DND-41 (cell line): ENCODE data around the gene ME3.

Experiments used
- ATAC-seq: fragments of 200-7000 bp; cut with Tn5 transposase; 3 replicates; pipeline ENCODE4 v1.9.1; 2021; ENCODE audit warnings: low read depth; ENCODE audit not compliant: insufficient read depth
- DNase-seq: peaks from one replicate; pipeline ENCODE4 v3.0.0-alpha.2; 2020
- H2AFZ ChIP-seq: 2 replicates; pipeline ENCODE4 v1.6.0; 2012; ENCODE audit warnings: low read depth, low read length
- H3K27ac ChIP-seq: 2 replicates; pipeline ENCODE4 v1.5.1; 2012; ENCODE audit warnings: low read length, inconsistent platforms
- H3K27me3 ChIP-seq: fragments of 200-600 bp; sonication (generic); 2 replicates; pipeline ENCODE4 v1.6.0; 2012; ENCODE audit warnings: low read length, mild to moderate bottlenecking, inconsistent platforms; ENCODE audit not compliant: insufficient read depth, poor library complexity
- H3K36me3 ChIP-seq: 2 replicates; pipeline ENCODE4 v1.5.1; 2012; ENCODE audit warnings: low read length, inconsistent platforms; ENCODE audit not compliant: insufficient read depth
- H3K4me1 ChIP-seq: 2 replicates; pipeline ENCODE4 v1.5.1; 2012; ENCODE audit warnings: mild to moderate bottlenecking, low read length; ENCODE audit not compliant: insufficient read depth
- H3K4me2 ChIP-seq: 2 replicates; pipeline ENCODE4 v1.6.0; 2012; ENCODE audit warnings: mild to moderate bottlenecking, moderate library complexity, low read length, inconsistent platforms; ENCODE audit not compliant: insufficient read depth
- H3K4me3 ChIP-seq, 2 experiments: fragments of 200-600 bp in 1 of 2; shearing (Covaris generic) in 1 of 2; 2 replicates each; pipeline ENCODE4 v1.5.1; 2012 to 2016; ENCODE audit warnings: inconsistent platforms in 2 of 2, low read length in 2 of 2, mild to moderate bottlenecking in 2 of 2, low read depth in 1 of 2, moderate library complexity in 1 of 2
- H3K79me2 ChIP-seq: 2 replicates; pipeline ENCODE4 v1.6.0; 2012; ENCODE audit warnings: low read length, inconsistent platforms; ENCODE audit not compliant: insufficient read depth
- H3K9ac ChIP-seq: 2 replicates; pipeline ENCODE4 v1.6.0; 2012; ENCODE audit warnings: low read depth, mild to moderate bottlenecking, inconsistent platforms, low read length, moderate library complexity
- H3K9me3 ChIP-seq: 2 replicates; pipeline ENCODE4 v1.5.1; 2012; ENCODE audit warnings: low read length, moderate library complexity, mild to moderate bottlenecking, inconsistent platforms; ENCODE audit not compliant: insufficient read depth, severe bottlenecking
- H4K20me1 ChIP-seq: 2 replicates; pipeline ENCODE4 v1.6.0; 2012; ENCODE audit warnings: low read length; ENCODE audit not compliant: insufficient read depth
- EZH2 ChIP-seq: IDR thresholded peaks from 3 replicates; pipeline ENCODE4 v1.6.1; 2012; ENCODE audit warnings: borderline replicate concordance, low read depth, mild to moderate bottlenecking, moderate library complexity, low read length, inconsistent platforms; ENCODE audit not compliant: severe bottlenecking
- TF ChIP-seq, protein P1 (sequence below): IDR thresholded peaks from 2 replicates; pipeline ENCODE4 v1.5.1; 2012; ENCODE audit warnings: borderline replicate concordance, low read length, moderate library complexity, mild to moderate bottlenecking; ENCODE audit not compliant: poor library complexity, severe bottlenecking; ENCODE audit errors: extremely low read depth

Gene ME3

DNA sequence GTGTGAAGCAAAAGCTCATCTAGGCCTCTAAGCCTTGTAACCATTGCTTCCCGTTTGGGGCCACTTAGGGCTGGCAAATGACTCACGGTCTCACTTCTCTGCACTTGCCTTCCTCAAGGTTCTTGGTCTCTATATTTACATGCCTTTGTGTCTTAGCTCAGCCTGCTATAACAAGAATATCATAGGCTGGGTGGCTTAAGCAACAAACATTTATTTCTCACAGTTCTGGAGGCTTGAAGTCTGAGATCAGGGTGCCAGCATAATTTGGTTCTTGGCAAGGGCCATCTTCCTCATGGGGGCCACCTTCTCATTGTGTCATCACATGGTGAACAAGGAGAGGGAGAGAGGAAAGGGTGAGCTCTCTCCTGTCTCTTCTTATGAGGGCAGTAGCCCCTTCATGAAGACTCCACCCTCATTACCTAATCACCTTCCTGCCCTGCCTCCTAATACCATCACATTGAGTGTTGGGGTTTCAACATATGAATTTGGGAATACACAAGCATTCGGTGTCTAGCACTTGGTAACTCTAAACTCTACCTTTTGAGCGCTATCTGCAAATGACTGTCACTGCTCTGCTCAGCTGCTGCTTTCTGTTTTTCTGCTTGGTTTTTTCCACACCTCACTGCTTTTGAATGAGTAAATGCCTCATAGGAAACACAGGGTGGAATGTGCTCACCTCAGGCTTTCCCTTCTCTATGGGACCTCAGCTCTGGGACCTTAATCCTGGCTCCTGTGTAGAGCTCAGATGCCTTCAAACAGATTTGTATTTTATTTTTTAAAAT lies 16.2 kb upstream of the ME3 start:
- no peak for ATAC-seq
- Histone ChIP-seq H3K79me2 (no peaks in the 10 kb centered on the region), H3K4me1 (no peaks in the 10 kb centered on the region), H3K4me2 (no peak overlapping the region), H3K27ac (no peak overlapping the region), H2AFZ (no peak overlapping the region), H4K20me1 (no peaks in the 10 kb centered on the region), H3K36me3 (no peaks in the 10 kb centered on the region), H3K27me3 (no peaks in the 10 kb centered on the region), H3K4me3 (no peak overlapping the region), H3K9ac (no peak overlapping the region), H3K9me3 (no peaks in the 10 kb centered on the region)
- no peak for DNase-seq
- TF ChIP-seq, protein P1, sequence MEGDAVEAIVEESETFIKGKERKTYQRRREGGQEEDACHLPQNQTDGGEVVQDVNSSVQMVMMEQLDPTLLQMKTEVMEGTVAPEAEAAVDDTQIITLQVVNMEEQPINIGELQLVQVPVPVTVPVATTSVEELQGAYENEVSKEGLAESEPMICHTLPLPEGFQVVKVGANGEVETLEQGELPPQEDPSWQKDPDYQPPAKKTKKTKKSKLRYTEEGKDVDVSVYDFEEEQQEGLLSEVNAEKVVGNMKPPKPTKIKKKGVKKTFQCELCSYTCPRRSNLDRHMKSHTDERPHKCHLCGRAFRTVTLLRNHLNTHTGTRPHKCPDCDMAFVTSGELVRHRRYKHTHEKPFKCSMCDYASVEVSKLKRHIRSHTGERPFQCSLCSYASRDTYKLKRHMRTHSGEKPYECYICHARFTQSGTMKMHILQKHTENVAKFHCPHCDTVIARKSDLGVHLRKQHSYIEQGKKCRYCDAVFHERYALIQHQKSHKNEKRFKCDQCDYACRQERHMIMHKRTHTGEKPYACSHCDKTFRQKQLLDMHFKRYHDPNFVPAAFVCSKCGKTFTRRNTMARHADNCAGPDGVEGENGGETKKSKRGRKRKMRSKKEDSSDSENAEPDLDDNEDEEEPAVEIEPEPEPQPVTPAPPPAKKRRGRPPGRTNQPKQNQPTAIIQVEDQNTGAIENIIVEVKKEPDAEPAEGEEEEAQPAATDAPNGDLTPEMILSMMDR, result no peak
- TF ChIP-seq EZH2, result no peak

DNA sequence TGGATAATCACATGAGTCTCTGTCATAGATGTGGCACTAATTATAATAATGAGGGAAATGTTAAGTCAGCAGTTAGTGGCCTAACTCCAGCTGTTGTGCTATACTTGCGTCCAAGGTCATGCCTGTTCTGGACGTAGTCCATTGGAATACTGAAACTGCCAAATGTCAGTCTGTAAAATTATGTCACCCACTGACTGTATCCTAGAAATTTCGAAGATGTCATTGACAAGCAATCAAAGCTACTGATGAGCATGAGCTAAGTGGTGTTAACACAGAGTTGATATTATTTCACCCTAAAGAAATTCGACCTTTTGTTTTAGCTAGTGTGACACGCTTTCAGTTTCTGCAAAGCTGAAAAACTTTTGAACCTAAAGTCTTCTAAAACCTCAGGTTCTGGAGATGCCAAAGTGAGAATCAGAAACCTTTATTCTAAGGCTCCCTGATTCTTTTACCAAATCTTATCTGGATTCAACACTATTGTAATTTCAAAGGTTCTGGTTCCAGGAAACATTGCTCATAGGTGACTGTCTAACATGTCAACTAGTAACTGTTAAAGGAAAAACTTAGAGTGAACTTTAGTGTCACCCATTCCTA lies 14.9 kb upstream of the ME3 start:
- no peak for TF ChIP-seq EZH2
- TF ChIP-seq, protein P1, result no peak
- H3K9ac ChIP-seq, result no peak overlapping the region
- H3K36me3 ChIP-seq, result no peaks in the 10 kb centered on the region
- no peaks in the 10 kb centered on the region for H3K79me2 ChIP-seq
- no peak for DNase-seq
- no peaks in the 10 kb centered on the region for H4K20me1 ChIP-seq
- no peak overlapping the region for H3K4me2 ChIP-seq
- H3K4me3 ChIP-seq, result no peak overlapping the region
- no peak overlapping the region for H3K27ac ChIP-seq
- no peaks in the 10 kb centered on the region for H3K9me3 ChIP-seq
- H3K4me1 ChIP-seq, result no peaks in the 10 kb centered on the region
- ATAC-seq, result no peak
- no peaks in the 10 kb centered on the region for H3K27me3 ChIP-seq
- no peak overlapping the region for H2AFZ ChIP-seq

DNA sequence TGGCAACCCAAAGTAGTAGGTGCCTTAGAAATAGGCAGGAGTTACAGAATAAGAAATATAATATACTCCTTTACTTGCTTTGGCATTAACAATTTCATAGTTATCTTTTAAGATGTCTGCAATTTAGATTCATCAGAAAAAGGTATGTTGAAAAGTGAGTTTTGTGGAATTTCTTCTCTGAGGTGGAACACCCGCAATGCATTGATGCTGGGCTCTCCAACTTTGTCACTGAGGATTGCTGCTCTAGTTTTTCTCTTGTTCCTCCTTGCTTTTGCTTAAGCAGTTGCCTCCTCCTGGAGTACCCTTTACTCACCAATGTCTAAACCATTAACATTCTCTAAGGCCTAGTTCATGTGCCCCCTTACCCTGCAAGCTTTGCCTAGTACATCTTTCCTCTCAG lies 14.1 kb upstream of the ME3 start:
- no peak overlapping the region for H3K4me2 ChIP-seq
- H3K4me1 ChIP-seq, result no peaks in the 10 kb centered on the region
- TF ChIP-seq, protein P1, result no peak
- no peak for TF ChIP-seq EZH2
- ATAC-seq, result no peak
- H3K36me3 ChIP-seq, result no peaks in the 10 kb centered on the region
- H3K79me2 ChIP-seq, result no peaks in the 10 kb centered on the region
- no peak overlapping the region for H2AFZ ChIP-seq
- H3K9me3 ChIP-seq, result no peaks in the 10 kb centered on the region
- no peak for DNase-seq
- H3K27ac ChIP-seq, result no peak overlapping the region
- no peak overlapping the region for H3K4me3 ChIP-seq
- no peak overlapping the region for H3K9ac ChIP-seq
- no peaks in the 10 kb centered on the region for H3K27me3 ChIP-seq
- no peaks in the 10 kb centered on the region for H4K20me1 ChIP-seq

- DNase-seq (no peak), ATAC-seq (no peak)
- Histone ChIP-seq H3K79me2 (no peaks in the 10 kb centered on the region), H3K36me3 (no peaks in the 10 kb centered on the region), H3K9me3 (no peaks in the 10 kb centered on the region), H3K9ac (no peak overlapping the region), H3K27me3 (no peaks in the 10 kb centered on the region), H4K20me1 (no peaks in the 10 kb centered on the region), H3K27ac (no peak overlapping the region), H3K4me1 (no peaks in the 10 kb centered on the region), H2AFZ (no peak overlapping the region), H3K4me3 (no peak overlapping the region), H3K4me2 (no peak overlapping the region)
- TF ChIP-seq EZH2, result no peak
- TF ChIP-seq, protein P1, result no peak
These were observed 9.0 kb upstream of the ME3 start for GRCh38 chr11:86681483-86681756.
